BE2C (cell line): Measurements from ENCODE around the gene BEGAIN.
A peak's percentile ranks its signal among the peaks of the same experiment; 100 is the strongest.

Experiments used
- DNase-seq: peaks from one replicate; pipeline ENCODE4 v3.0.0-alpha.2; 2020
- H3K27me3 ChIP-seq: fragments of 250-450 bp; sonication (Bioruptor Pico); 2 replicates; pipeline ENCODE4 v1.5.1; 2020; ENCODE audit warnings: mild to moderate bottlenecking
- H3K36me3 ChIP-seq: fragments of 250-450 bp; sonication (Bioruptor Pico); 2 replicates; pipeline ENCODE4 v1.5.1; 2020; ENCODE audit warnings: mild to moderate bottlenecking
- H3K4me1 ChIP-seq: fragments of 250-450 bp; sonication (Bioruptor Pico); 2 replicates; pipeline ENCODE4 v1.5.1; 2020
- H3K4me3 ChIP-seq: 2 replicates; pipeline ENCODE4 v1.5.1; 2011; ENCODE audit warnings: low read depth, low read length
- H3K9me3 ChIP-seq: fragments of 250-450 bp; sonication (Bioruptor Pico); 2 replicates; pipeline ENCODE4 v1.5.1; 2020
- CTCF ChIP-seq: IDR thresholded peaks from 2 replicates; pipeline ENCODE4 v1.5.1; 2012; ENCODE audit warnings: mild to moderate bottlenecking, low read depth, low read length

The BEGAIN gene

GRCh38 chr14:100577986-100578431, 9.2 kb downstream of the BEGAIN start:
- DNase-seq: no peak
- peaks cover 22% of the 10 kb centered on the region for H3K4me1 ChIP-seq
- H3K4me3 ChIP-seq: no peak overlapping the region
- no peak for TF ChIP-seq CTCF
- no peaks in the 10 kb centered on the region for H3K9me3 ChIP-seq
- H3K27me3 ChIP-seq: no peaks in the 10 kb centered on the region
- no peaks in the 10 kb centered on the region for H3K36me3 ChIP-seq

GRCh38 chr14:100577321-100577985, 9.8 kb downstream of the BEGAIN start:
- Histone ChIP-seq H3K4me1 (peaks cover 22% of the 10 kb centered on the region), H3K4me3 (no peak overlapping the region), H3K36me3 (no peaks in the 10 kb centered on the region), H3K27me3 (no peaks in the 10 kb centered on the region), H3K9me3 (no peaks in the 10 kb centered on the region)
- no peak for TF ChIP-seq CTCF
- DNase-seq: peak; percentile 71

GRCh38 chr14:100576091-100577085, 10.8 kb downstream of the BEGAIN start:
- TF ChIP-seq CTCF: no peak
- Histone ChIP-seq H3K4me3 (no peak overlapping the region), H3K27me3 (no peaks in the 10 kb centered on the region), H3K4me1 (peaks cover 24% of the 10 kb centered on the region), H3K36me3 (no peaks in the 10 kb centered on the region), H3K9me3 (no peaks in the 10 kb centered on the region)
- no peak for DNase-seq

GRCh38 chr14:100575266-100575995, 11.8 kb downstream of the BEGAIN start:
- Histone ChIP-seq H3K4me3 (no peak overlapping the region), H3K36me3 (no peaks in the 10 kb centered on the region), H3K9me3 (no peaks in the 10 kb centered on the region), H3K27me3 (no peaks in the 10 kb centered on the region), H3K4me1 (peaks cover 24% of the 10 kb centered on the region)
- no peak for TF ChIP-seq CTCF
- no peak for DNase-seq

GRCh38 chr14:100574642-100575031, 12.6 kb downstream of the BEGAIN start:
- Histone ChIP-seq H3K27me3 (no peaks in the 10 kb centered on the region), H3K4me1 (peaks cover 24% of the 10 kb centered on the region)

More at GRCh38 chr14:100574642-100575031, 12.6 kb downstream of the BEGAIN start:
- TF ChIP-seq CTCF: no peak
- DNase-seq: no peak
- Histone ChIP-seq H3K4me3 (no peak overlapping the region), H3K9me3 (no peaks in the 10 kb centered on the region), H3K36me3 (no peaks in the 10 kb centered on the region)
